GM18868 (cell line): ENCODE measurements around the gene DNAJC22.
"Not testable (repeated sequence)": the region's sequence is repeated elsewhere in the genome, so short reads cannot be mapped to it uniquely, and the experiment has no call there.

Source experiments
- ATAC-seq: cut with Tn5 transposase; IDR thresholded peaks from one replicate; pipeline ENCODE4 v1.9.1; 2021; ENCODE audit warnings: mild to moderate bottlenecking, moderate library complexity; ENCODE audit not compliant: unreplicated experiment

The DNAJC22 gene

GRCh38 chr12:49346659-49347310, at the start of gene DNAJC22:
Gene DNAJC22 (plus strand): TSS chr12:49346888. CDS start chr12:49348873, 1,985 bp downstream.
- no peak for ATAC-seq

- ATAC-seq, result no peak
These were observed 49.0 kb upstream of the DNAJC22 start for GRCh38 chr12:49297695-49298060.

GRCh38 chr12:49298160-49298559, 48.5 kb upstream of the DNAJC22 start:
- ATAC-seq, result no peak

DNA sequence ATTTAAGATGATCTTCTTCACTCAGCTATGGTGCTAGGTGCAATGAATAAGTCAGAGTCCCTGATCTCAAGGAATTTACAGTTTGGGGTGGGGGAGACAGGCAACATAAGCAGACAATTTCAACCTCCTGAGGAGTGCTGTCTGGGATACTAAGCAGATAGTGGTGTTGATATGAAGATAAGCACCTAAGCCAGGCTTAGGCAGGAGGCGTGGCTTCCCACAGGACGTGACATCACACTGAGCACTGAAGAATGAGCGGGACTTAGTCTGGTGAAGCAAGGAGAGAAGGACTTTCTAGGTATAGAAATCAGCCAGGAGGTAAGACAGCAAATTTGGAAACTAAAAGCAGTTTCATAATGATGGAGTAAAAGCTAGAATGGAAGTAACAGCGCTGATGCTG, 44.9 kb upstream of the DNAJC22 start:
- no peak for ATAC-seq

DNA sequence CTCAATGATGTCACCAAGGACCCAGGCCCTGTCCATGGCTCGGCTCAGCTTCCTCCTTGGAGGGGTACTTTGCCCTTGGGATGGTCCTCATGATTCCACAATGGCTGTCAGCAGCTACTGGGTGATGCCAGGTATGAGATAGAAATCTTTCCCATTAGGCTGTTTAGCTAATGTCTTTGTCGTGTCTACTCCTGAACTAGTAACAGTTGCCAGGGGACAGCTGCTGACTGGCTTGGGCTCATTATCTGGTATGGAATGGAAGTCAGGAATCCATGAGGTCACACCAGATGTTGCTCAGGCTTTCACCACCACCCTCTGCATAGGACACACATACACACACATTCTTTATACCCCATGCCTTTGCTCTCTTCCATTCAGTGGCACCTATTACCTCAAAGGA, 42.5 kb upstream of the DNAJC22 start:
- ATAC-seq, result no peak

DNA sequence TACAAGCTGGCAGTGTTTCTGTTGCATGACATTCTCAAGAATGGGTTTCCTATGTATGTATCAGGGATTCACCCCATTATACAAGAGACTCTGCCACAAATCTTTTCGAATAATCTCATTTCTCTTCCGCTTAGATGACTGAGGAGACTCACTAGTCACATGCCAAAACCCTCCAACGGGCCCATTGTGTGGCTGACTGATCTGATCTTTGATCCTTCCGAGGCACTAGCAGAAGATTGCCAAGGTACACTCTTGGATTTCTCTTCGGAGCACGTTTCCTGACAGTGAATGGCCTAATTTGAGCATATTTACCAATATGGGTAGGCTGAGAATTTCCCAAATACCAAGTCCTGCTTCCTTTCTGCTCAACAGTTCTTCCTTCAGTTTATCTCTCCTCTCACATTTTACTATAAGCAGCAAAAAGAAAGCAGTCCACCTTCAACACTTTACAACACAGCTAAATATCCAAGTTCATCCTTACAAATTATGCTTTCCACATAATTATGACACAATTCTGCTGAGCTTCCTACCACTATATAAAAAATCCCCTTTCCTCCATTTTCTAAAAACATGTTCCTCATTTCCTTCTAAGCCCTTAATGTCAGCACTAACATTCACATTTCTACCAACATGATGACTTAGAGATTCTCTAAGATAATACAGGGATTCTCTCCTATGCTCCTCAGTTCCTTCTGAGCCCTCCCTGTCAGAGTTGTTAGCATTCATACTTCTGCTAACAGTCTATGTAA, 40.8 kb upstream of the DNAJC22 start:
- no peak for ATAC-seq

GRCh38 chr12:49309386-49309785, 37.3 kb upstream of the DNAJC22 start:
- no peak for ATAC-seq

DNA sequence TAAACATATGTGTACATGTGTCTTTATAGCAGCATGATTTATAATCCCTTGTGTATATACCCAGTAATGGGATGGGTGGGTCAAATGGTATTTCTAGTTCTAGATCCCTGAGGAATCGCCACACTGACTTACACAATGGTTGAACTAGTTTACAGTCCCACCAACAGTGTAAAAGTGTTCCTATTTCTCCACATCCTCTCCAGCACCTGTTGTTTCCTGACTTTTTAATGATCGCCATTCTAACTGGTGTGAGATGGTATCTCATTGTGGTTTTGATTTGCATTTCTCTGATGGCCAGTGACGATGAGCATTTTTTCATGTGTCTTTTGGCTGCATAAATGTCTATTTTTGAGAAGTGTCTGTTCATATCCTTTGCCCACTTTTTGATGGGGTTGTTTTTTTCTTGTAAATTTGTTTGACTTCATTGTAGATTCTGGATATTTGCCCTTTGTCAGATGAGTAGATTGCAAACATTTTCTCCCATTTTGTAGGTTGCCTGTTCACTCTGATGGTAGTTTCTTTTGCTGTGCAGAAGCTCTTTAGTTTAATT, 36.2 kb upstream of the DNAJC22 start:
- not testable (repeated sequence) for ATAC-seq

DNA sequence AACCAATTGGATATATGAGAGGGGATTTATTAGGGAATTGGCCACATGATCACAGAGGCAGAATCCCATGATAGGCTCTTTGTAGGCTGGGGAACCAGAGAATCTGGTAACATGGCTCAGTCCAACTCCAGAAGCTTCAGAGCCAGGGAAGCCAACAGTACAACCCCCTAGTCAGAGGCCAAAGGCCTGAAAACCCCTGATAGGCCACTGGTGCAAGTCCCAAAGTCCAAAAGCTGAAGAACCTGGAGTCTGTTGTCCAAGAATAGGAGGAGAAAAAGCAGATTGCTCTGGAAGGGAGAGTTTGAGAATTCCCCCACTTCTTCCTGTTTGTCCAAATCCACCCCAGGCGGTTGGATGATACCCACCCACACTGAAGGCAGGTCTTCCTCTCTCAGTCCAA, 31.9 kb upstream of the DNAJC22 start:
- ATAC-seq, result no peak

DNA sequence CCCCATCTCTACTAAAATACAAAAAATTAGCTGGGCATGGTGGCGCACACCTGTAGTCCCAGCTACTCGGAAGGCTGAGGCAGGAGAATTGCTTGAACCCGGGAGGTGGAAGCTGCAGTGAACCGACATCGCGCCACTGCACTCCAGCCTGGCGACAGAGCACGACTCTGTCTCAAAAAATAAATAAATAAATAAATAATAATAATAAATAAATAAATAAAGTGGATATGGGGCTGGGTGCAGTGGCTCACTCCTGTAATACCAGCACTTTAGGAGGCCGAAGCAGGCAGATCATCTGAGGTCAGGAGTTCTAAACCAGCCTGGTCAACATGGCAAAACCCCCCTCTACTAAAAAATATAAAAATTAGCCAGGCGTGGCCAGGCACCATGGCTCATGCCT, 29.6 kb upstream of the DNAJC22 start:
- ATAC-seq, result not testable (repeated sequence)

GRCh38 chr12:49320411-49321103, 26.1 kb upstream of the DNAJC22 start:
- not testable (repeated sequence) for ATAC-seq

DNA sequence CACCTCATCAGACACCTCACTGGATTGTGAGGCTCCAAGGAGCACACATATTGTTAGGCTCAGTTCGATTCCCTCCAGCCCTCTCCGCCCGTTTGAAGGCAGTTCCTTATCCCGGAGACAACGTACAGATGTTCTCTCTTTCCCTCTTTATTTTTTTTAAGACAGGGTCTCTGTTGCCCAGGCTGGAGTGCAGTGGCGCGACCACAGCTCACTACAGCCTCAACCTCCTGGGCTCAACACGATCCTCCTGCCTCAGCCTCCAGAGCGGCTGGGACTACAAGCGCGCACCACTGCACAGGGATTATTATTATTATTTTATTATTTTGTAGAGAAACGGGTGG, 24.4 kb upstream of the DNAJC22 start:
- ATAC-seq, result no peak

DNA sequence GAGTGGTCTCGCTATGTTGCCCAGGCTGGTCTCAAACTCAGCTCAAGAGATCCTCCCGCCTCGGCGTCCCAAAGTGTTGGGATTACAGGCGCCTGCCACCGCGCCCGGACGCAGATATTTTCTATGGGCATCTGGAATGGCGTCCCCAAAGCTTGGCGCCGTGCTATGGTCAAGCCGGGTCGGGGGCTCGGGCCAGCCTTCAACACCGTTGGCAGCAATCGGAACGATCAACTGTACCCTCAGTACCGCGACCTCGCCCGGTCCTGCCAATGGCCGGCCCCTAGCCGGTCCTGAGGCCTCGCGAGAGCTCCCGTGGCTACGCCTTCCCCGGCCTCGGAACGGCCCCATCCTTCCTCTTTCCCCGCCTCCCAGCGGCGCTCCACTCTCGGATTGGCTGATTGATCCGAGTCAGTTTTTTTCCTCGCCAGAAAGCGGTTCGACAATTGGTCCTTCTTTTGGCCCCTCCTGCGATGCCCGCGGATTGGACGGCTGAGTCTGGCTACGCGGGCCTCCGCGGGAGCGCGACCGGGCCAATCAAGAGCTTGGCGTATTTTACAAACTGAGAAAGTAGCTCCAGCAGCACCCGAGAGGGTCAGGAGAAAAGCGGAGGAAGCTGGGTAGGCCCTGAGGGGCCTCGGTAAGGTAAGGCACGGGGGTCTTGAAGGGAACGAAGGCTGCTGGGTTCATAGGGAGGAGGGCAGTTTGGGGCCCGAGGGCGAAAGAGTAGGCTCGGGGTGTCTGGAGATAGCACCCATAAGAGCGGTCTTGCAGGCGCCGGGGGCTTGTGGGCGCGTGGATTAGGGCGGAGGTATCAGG, 23.8 kb upstream of the DNAJC22 start, which contains the start of gene TROAP:
TSS of gene TROAP (plus strand) at position 548 of the 816 bp plus-strand sequence. CDS start 354 bp downstream, outside the sequence.
- peak; percentile 97 for ATAC-seq

GRCh38 chr12:49323524-49324097, 23.1 kb upstream of the DNAJC22 start:
- no peak for ATAC-seq

GRCh38 chr12:49325606-49326005, 21.1 kb upstream of the DNAJC22 start:
- ATAC-seq, result no peak

GRCh38 chr12:49327368-49327767, 19.3 kb upstream of the DNAJC22 start:
- ATAC-seq, result no peak

GRCh38 chr12:49327887-49328286, 18.8 kb upstream of the DNAJC22 start:
- no peak for ATAC-seq

DNA sequence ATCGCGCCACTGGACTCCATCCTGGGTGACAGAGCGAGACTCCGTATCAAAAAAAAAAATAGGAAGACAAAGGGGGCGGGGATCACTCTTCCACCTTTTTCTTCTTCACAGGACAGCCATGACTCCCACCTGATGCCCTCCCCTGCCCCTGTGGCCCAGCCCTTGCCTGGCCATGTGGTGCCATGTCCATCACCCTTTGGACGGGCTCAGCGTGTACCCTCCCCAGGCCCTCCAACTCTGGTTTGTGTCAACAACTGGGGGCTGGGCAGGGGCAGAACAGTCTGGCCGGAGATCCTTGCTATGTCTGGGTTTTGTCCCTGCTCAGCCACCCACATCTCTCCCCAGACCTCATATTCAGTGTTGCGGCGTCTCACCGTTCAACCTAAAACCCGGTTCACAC, 17.9 kb upstream of the DNAJC22 start:
- ATAC-seq, result no peak

- no peak for ATAC-seq
These were observed 16.6 kb upstream of the DNAJC22 start for GRCh38 chr12:49330032-49330619.
